HG03159 (cell line): ENCODE data around the gene ITPKB.

Experiments used
- ATAC-seq: cut with Tn5 transposase; IDR thresholded peaks from one replicate; pipeline ENCODE4 v1.9.1; 2021; ENCODE audit warnings: mild to moderate bottlenecking, moderate library complexity; ENCODE audit not compliant: unreplicated experiment

The ITPKB gene

GRCh38 chr1:226686440-226687425 is 52.3 kb downstream of the ITPKB start:
- ATAC-seq: no peak

GRCh38 chr1:226685196-226685820 is 53.8 kb downstream of the ITPKB start:
- ATAC-seq: no peak

GRCh38 chr1:226684026-226684425 is 55.1 kb downstream of the ITPKB start:
- no peak for ATAC-seq

- no peak for ATAC-seq
These were observed 55.9 kb downstream of the ITPKB start for GRCh38 chr1:226682871-226683814.

- no peak for ATAC-seq
These were observed 57.2 kb downstream of the ITPKB start for GRCh38 chr1:226681652-226682493.

GRCh38 chr1:226680653-226681052 is 58.4 kb downstream of the ITPKB start:
- ATAC-seq: no peak

GRCh38 chr1:226679853-226680516 is 59.1 kb downstream of the ITPKB start:
- peak; percentile 39 for ATAC-seq

- no peak for ATAC-seq
These were observed 59.8 kb downstream of the ITPKB start for GRCh38 chr1:226679262-226679661.

GRCh38 chr1:226678701-226679100 is 60.4 kb downstream of the ITPKB start:
- no peak for ATAC-seq

GRCh38 chr1:226678251-226678650 is 60.8 kb downstream of the ITPKB start:
- ATAC-seq: no peak

- ATAC-seq: peak; percentile 32
These were observed 61.8 kb downstream of the ITPKB start for GRCh38 chr1:226677027-226678020.

GRCh38 chr1:226676381-226676780 is 62.7 kb downstream of the ITPKB start:
- no peak for ATAC-seq

GRCh38 chr1:226675715-226676357 is 63.2 kb downstream of the ITPKB start:
- no peak for ATAC-seq

GRCh38 chr1:226674892-226675714 is 64.0 kb downstream of the ITPKB start:
- ATAC-seq: peak; percentile 72

GRCh38 chr1:226672339-226672762 is 66.7 kb downstream of the ITPKB start:
- ATAC-seq: no peak

GRCh38 chr1:226671277-226671676 is 67.8 kb downstream of the ITPKB start:
- no peak for ATAC-seq

GRCh38 chr1:226670073-226670472 is 69.0 kb downstream of the ITPKB start:
- no peak for ATAC-seq
